AG08395 (cell line): ENCODE results near the gene SLC6A13.

ENCODE experiments used
- DNase-seq: peaks from one replicate; pipeline ENCODE4 v3.0.0; 2012; ENCODE audit warnings: mixed read lengths, low spot score

Gene SLC6A13

DNA sequence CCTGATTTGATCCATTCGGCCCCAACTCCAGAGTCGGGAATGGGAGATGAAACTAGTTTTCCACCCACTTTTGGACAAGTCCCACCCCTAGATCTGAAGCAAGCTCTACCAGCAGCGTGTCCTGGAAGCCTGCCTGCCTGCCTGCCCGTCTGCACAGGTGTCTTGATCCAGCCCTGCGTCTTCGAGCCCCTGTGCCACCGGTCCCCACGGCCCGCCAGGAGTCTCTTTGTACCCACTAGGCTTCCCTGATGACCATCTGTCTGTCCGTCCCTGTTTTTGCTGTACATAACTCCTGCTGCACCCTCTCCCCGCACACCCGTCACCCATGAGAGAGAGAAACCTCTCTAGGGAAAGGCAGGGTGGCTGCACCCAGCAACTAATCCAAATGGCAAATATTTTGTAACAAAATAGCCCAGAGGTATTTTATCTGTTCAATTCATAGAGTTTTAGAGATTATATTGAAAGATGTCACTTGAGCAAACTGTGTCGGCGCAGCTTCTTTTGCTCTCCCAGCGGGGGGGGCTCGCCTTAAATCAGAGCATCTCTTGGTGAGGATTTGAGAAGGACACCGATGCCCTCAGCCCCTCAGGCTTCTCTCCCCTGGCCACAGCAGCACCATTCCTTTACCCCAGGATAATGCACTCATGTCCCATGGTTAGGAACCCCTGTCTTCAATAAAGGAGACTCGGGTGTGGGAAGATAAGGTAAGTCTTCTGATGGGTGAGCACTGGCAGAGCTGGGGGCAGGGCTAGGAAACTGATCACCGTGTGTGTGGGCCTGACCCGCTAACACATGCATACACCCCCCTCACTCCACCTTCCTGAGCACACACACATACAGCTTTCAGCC is 84.4 kb downstream of the SLC6A13 start:
- no peak for DNase-seq

DNA sequence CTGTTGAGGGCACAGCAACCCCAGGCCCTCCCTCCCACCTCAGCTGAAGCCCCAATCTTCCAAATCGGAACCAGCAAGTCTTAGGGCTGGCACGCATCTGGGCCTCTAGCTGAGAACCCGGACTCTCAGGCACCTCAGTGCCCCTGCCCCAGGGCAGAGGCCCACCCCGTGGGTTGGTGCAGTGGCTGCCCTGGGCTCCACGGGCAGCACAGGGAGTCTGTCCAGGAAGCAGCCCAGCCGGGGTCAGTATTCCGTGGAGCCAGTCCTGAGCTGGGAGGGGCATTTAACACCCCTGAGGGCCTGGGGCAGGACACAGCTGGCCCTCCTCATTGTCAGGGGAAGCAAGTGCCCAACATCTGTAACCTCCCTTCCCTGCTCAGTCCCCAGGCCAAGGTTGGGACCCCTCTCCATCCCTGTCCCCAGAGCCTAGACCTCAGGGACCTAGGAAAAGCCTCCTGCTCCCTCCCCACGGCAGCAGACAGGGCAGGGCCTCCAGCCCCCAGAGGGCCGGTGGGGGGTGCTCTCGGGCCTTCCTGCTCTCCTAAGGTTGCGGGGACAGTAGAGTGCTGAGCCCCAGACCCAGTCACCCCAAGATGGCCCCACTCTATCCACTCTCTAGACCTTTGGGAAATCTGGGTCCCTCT is 85.2 kb downstream of the SLC6A13 start:
- DNase-seq: no peak

DNA sequence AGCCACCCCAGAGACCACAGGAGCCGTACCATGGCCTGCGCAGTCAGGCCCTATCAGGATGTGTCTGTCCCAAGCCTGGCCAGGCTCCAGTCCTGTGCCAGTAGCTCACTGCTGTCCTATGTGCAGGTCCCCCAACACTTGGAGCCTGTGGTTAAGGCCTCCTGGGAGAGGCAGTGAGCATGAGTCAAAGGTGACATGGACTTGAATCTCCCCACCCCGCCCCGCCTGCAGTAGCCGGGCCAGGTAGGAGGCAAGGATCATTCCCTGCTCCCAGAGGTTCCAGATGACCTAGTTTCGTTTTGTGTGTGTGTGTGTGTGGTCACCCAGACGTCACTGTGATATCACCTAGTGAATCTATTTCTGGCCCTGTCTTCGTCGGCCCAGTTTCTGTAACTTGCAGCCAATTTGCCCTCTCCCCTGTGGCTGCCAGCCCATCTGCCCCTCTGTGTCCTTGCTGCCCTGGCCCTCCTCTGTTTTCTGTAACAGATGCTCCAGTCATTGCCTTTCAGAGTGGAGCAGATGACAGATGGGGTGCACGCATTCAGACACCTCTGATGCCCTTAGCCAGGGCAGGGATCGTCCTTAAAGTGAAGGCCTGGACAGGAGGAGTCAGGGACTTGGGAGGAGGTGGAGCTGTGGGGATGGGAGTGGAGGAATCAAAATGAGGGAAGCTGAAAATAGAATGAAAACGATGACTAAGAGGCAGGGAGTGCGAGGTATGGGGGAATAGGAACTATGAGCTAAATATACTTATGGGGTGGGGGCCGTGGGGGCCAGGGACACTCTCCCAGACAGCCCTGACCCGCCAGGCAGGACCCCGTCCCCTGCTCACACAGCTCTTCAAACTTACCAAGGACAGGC is 86.1 kb downstream of the SLC6A13 start:
- DNase-seq: peak; percentile 83

DNA sequence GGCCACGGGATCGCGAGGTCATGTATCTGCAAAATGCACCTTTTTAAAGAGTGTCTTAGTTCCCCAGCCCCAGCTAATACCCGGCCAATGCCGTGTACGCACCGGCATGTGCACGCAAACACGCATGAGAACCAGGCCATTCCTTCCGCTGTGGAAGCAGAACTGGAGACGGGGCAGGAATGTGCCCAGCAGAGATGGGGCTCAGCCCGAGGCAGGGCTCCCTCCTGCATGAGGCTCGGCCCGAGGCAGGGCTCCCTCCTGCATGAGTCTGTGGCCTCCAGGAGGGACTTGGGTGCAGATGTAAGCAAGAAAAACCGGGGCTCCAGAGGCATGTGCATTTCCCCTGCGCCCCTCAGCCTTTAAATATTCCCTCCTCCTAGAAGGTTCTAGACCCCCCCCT is 86.9 kb downstream of the SLC6A13 start:
- DNase-seq: no peak

DNA sequence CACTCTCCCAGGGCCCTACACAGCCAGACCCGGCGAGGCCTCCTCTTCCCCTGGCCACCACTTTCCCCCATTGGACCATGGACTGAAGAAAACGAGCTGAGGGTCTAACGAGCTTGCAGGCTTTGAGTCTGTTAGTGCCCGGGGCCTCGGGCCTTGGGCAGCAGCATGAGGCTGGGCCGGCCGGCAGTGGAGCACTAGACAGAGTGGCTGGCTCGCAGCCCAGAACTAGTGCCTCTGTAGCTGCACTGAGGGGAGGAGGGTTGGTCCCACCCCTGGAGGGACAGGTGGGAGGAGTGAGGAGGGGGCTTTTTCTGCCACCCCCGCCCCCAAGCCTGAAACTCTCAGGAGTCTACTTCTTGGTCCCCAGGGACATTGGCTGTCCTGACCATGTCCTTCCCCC is 87.4 kb downstream of the SLC6A13 start:
- no peak for DNase-seq

DNA sequence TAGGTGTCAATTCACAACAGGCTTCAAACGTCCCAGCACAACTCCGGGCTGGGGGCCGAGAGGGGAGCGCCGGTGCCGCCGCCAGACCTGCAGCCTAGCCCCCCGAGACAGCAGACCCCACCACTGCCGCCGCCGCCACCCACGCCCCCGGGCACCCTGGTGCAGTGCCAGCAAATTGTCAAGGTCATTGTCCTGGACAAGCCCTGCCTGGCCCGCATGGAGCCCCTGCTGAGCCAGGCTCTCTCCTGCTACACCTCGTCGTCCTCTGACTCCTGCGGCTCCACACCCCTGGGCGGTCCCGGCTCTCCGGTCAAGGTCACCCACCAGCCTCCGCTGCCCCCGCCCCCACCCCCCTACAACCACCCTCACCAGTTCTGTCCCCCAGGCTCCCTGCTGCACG is 88.0 kb downstream of the SLC6A13 start:
- DNase-seq: no peak

DNA sequence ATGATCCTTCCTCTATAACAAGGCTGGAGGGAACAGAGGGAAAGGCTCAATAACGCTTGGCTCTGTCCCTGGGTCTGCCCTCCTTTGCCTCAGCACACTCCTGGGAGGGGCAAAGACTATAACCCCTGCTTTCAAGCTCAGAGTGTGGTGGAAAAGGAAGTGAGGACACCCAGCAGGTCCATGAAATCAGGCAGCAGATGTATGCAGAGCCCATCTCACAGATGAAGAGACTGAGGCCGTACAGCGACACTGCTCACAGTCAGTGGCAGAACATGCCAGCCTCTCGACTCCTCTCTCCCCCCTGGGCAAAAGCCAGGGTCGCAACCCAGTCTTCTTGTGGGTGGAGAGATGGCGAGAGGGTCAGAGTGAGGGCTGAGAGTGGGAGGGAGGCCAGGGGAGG is 88.5 kb downstream of the SLC6A13 start:
- no peak for DNase-seq

DNA sequence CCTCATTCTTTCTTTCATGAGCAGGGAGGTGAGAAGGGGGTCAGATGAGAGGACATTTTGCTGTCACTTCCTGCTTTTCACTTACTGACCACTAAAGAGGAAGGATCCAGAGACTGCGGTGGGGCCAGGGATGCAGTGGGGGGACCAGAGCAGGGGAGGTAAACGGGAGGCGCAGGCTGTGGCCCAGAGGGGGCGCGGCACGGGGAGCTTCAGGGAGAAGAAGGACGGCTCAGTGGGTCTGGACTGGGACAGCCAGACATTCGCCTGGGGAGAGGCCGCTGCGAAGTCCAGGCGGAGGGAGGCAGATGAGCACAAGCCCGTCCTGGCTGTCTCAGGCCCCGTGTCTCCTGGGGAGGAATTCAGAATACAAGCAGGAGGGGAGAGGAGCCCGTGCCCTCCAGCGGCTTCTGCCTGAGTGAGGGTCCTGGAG is 89.9 kb downstream of the SLC6A13 start:
- DNase-seq: no peak

DNA sequence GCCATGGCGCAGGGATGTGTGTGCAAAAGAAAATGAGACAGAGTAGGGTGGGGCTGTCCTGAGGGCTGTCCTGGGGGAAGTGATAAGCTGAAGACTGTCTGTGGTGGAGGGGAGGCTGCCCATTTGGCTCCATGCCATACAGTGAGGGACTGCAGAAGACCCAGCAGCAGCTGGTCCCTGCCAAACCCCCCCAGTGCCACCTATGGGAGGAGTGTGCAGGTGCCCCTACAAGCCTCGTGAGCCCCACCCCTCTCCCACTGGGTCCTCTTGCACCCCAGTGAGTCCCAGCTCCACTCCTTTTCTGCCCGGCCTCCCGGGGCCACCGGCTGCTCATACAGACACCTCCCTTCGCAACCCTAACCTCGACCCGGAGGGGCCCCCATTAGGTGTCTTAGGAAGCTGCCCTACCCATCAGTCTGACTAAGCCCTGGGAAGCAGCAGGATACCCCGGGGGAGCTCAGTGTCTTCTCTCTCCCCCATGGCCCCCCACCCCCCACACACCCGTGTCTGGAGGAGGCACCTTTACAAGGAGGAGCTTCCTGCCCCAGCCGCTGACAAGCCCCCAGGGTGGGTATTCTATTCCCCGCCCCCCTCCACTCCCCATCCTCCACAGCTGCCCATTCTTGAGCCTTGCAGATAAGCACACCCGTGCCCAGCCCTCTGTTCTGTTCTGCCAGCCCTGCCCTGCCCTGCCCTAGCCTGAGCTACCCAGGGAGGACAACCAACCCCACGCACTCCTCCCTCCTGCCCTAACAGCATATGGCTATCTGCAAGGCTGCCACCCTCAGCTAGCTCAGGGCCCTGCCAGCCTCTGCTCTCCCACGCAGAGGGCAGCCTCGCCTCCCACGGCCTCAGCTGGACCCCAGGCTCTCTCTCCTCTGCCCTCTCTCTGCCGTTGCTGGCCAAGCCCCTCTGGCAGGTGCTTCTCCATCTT is 90.6 kb downstream of the SLC6A13 start:
- DNase-seq: no peak

DNA sequence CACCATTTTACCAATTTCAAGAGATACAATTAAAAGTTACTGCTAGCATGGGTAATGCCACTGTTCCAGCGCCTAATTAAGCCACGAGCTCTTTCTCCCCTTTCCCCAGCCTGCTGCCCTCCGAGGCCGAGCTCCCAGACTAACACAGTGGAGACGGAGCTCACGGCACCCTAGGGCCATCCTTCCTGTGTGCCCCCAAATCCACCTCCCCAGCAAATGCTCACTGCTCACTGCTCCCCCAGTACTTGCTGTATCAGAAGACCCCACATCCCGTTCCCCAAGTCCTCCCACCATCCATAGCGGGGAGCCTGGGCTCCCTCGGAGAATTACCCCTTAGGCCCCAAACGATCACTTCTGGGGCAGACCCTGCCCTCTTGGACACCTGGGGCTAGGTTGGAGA is 91.4 kb downstream of the SLC6A13 start:
- DNase-seq: no peak
